CD8-positive, alpha-beta memory T cell (primary cell): ENCODE results near the gene TRIM7. TPM values are rescaled to one million over a fixed set of nuclear protein-coding genes. Genes with fewer than 3 reads are reported as not detected.

Source experiments
- CTCF ChIA-PET: fragments of 350-600 bp; sonication (Branson Sonifier 250); formaldehyde crosslinking; loops from one replicate; lab custom pipeline; 2021; ENCODE audit warnings: antibody characterized with exemption; lab: Charles Lee
- POLR2A ChIA-PET: fragments of 350-600 bp; sonication (Branson Sonifier 250); formaldehyde crosslinking; loops from one replicate; lab custom pipeline; 2021; ENCODE audit warnings: antibody characterized with exemption; lab: Charles Lee
- DNase-seq, 5 donors: peaks; one replicate each; pipeline versions ENCODE4 v3.0.0 to v3.0.0-alpha.2; 2020 to 2022; ENCODE audit warnings: mixed read lengths in 1 of 5
- H3K27ac ChIP-seq: one replicate; pipeline ENCODE4 v1.7.0; 2013; ENCODE audit warnings: low read depth, mild to moderate bottlenecking, low read length, moderate library complexity
- H3K27me3 ChIP-seq: 2 replicates; pipeline ENCODE4 v1.7.0; 2013; ENCODE audit warnings: low read length, mild to moderate bottlenecking; ENCODE audit not compliant: insufficient read depth, poor library complexity, severe bottlenecking
- H3K36me3 ChIP-seq: 2 replicates; pipeline ENCODE4 v1.7.0; 2013; ENCODE audit warnings: mild to moderate bottlenecking, low read length, moderate library complexity; ENCODE audit not compliant: insufficient read depth
- H3K4me1 ChIP-seq: 2 replicates; pipeline ENCODE4 v1.7.0; 2013; ENCODE audit warnings: mild to moderate bottlenecking, low read length, moderate library complexity; ENCODE audit not compliant: insufficient read depth
- H3K4me3 ChIP-seq: 2 replicates; pipeline ENCODE4 v1.7.0; 2013; ENCODE audit warnings: mild to moderate bottlenecking, low read length
- H3K9me3 ChIP-seq: 2 replicates; pipeline ENCODE4 v1.7.0; 2013; ENCODE audit warnings: mild to moderate bottlenecking, low read length
- H3K27ac Mint-ChIP-seq, 8 donors: one replicate each; pipeline ENCODE4 v1.8.0; 2020 to 2021; ENCODE audit warnings: mixed read lengths in 8 of 8, mild to moderate bottlenecking in 6 of 8, inconsistent platforms in 3 of 8, moderate library complexity in 3 of 8
- H3K27me3 Mint-ChIP-seq, 2 donors: one replicate each; pipeline ENCODE4 v1.8.0; 2020 to 2021; ENCODE audit warnings: mixed read lengths in 2 of 2, mild to moderate bottlenecking in 1 of 2, moderate library complexity in 1 of 2
- H3K36me3 Mint-ChIP-seq, 3 donors: one replicate each; pipeline ENCODE4 v1.8.0; 2020 to 2021; ENCODE audit warnings: mixed read lengths in 3 of 3, inconsistent platforms in 1 of 3, mild to moderate bottlenecking in 1 of 3
- H3K4me1 Mint-ChIP-seq, 3 donors: one replicate each; pipeline ENCODE4 v1.8.0; 2020 to 2021; ENCODE audit warnings: mixed read lengths in 3 of 3, inconsistent platforms in 1 of 3, mild to moderate bottlenecking in 1 of 3
- H3K4me3 Mint-ChIP-seq, 7 donors: one replicate each; pipeline ENCODE4 v1.8.0; 2020 to 2021; ENCODE audit warnings: mixed read lengths in 7 of 7, mild to moderate bottlenecking in 6 of 7, moderate library complexity in 4 of 7, inconsistent platforms in 2 of 7
- H3K9me3 Mint-ChIP-seq, 5 donors: one replicate each; pipeline ENCODE4 v1.8.0; 2020 to 2022; ENCODE audit warnings: mixed read lengths in 5 of 5, mild to moderate bottlenecking in 3 of 5, moderate library complexity in 2 of 5, inconsistent platforms in 1 of 5
- polyA plus RNA-seq: library from polyadenylated mRNA; unstranded; fragments of 300-500 nt; fragmentation: Illumina TruSeq; gene quantifications from one replicate; pipeline ENCODE4 v1.2.3, GENCODE V29; 2021
- total RNA-seq, 2 experiments: library from RNA; stranded (reverse); gene quantifications; one replicate each; pipeline ENCODE4 v1.2.3, GENCODE V29; 2021

TRIM7 gene
- total and polyA plus RNA-seq, 3 experiments from 2014 or later, result 0.74 to 2.3 (median 2.2) TPM

DNA sequence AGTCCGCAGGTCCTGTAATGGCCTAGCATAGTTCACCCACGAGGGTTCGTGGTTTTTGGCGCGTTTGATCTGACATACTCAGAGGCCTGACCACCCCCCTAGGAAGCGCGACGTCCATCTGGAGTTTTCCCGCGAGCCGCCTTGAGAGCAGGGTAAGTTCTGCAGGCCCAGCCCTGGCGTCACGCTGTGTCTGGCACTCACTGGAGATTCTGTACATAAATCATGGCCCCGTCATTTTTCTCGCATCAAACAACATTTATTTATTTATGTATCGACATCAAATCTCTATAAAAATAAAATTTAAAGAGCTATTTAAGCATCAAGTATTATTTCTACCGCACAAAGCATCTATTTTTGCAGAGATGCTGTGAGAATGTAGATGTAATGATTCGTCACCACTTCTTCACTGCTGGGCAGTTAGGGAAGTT, 17.6 kb upstream of the TRIM7 start:
- Mint-ChIP-seq H3K9me3 (peaks cover 0 to 13% (median 11%) of the 10 kb centered on the region in 5 donors), H3K27me3 (peaks cover 4 to 27% of the 10 kb centered on the region in 2 donors), H3K36me3 (peaks cover 0 to 33% (median 0%) of the 10 kb centered on the region in 3 donors), H3K4me1 (peaks cover 62 to 81% (median 63%) of the 10 kb centered on the region in 3 donors), H3K27ac (peak overlapping the region; percentile 91 to 100 (median 100)), H3K4me3 (peak overlapping the region; percentile 88 to 99 (median 92))
- H3K27me3 ChIP-seq, result no peaks in the 10 kb centered on the region
- DNase-seq, result no peak
- peaks cover 54% of the 10 kb centered on the region for H3K4me1 ChIP-seq
- ChIA-PET CTCF (interaction anchor here (1.3 to 3.6 kb wide), 7 partner anchors 15 to 41 kb away, joined by 3 to 40 read pairs (median 13); partner anchors contain the start of genes RACK1 and TRIM52), POLR2A (interaction anchor here (0.6 to 4.4 kb wide), 8 partner anchors 13 to 38 kb away, joined by 3 to 101 read pairs (median 26); partner anchors contain the start of genes RACK1, TRIM52 and TRIM7)
- peak overlapping the region; percentile 85 for H3K4me3 ChIP-seq
- peak overlapping the region; percentile 91 for H3K27ac ChIP-seq
- H3K9me3 ChIP-seq, result no peaks in the 10 kb centered on the region
- no peaks in the 10 kb centered on the region for H3K36me3 ChIP-seq

DNA sequence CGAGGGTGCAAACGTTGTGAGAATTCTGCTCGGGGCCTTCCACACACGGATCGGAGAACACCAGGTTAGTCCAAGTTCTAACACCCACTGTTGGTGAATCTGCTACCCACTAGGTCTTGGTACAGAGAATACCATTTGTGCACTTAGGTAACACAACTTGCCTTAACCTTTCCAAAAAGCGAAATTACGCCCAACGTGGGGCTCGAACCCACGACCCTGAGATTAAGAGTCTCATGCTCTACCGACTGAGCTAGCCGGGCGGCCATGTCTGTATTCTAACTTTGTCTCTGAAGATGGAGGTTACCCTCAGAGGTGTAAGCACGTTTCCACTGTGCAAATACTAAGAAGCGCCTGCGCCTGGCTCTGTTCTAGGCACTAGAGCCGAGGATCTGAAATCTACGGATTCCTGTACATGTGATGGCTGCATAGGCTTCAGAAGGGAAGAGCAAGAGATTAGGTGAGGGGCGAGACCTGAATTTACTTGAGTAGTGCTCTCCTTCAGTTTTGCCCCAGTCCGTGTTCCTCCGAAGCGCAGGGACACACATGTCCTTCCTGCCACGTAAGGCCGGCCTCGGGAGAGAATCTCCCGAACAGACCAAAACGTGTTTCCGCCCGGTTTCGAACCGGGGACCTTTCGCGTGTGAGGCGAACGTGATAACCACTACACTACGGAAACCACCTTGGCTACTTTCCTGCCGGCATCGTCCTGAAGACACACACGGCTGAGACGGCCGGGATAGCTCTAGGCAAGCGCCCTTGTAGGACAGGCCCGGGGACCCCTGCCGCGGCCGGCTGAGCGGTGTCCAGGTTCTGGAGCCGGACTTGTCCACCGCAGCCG, 17.0 kb upstream of the TRIM7 start:
- DNase-seq, result peak; percentile 90 to 98 (median 95)

DNA sequence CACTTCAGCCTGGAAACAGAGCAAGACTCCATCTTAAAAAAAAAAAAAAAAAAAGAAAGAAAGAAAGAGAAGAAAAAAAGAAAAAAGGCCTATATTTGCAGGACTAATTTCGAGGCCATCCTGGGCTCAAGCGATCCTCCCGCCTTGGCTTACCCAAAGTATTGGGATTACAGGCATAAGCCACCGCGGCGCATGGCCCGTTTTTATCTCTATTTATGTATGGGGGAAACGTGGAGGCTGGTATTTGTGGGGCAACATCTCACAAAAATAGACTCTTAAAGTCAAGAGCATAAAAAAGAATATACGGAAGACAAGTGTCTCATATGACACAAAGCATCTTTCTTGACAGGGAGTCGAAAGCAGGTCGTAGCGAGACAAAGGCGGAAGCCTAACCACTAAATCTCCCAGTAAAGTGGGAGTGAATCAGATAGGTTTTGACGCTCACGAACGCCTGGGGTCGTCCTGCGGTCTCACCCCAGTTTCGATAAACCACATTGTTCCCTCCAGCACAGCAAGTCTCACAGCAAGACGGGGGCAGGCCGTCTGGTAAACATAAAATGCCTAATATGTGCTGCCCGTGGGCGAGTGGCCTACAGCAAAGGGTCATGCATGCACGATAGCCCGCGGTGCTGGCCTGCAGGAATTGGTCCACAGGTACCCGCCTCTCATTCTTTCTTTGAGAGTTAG, 16.3 kb upstream of the TRIM7 start:
- Mint-ChIP-seq H3K9me3 (peaks cover 0 to 13% (median 11%) of the 10 kb centered on the region in 5 donors), H3K4me1 (peaks cover 67 to 81% (median 68%) of the 10 kb centered on the region in 3 donors), H3K27ac (peak overlapping the region; percentile 91 to 100 (median 100)), H3K27me3 (peaks cover 4 to 31% of the 10 kb centered on the region in 2 donors), H3K36me3 (peaks cover 0 to 35% (median 0%) of the 10 kb centered on the region in 3 donors), H3K4me3 (peak overlapping the region; percentile 88 to 99 (median 92))
- ChIA-PET CTCF (interaction anchor here (1.1 to 3.6 kb wide), 8 partner anchors 14 to 39 kb away, joined by 3 to 40 read pairs (median 10); partner anchors contain the start of genes RACK1 and TRIM52), POLR2A (interaction anchor here (0.6 to 4.4 kb wide), 10 partner anchors 14 to 48 kb away, joined by 3 to 101 read pairs (median 18); partner anchors contain the start of genes RACK1, TRIM52 and TRIM7)
- Histone ChIP-seq H3K4me1 (peaks cover 55% of the 10 kb centered on the region), H3K27ac (peak overlapping the region; percentile 91), H3K4me3 (peak overlapping the region; percentile 85), H3K27me3 (no peaks in the 10 kb centered on the region), H3K9me3 (no peaks in the 10 kb centered on the region), H3K36me3 (no peaks in the 10 kb centered on the region)
- DNase-seq, result peak; percentile 59 to 86 (median 85)

More for the DNA sequence above, 17.0 kb upstream of the TRIM7 start:
- Histone ChIP-seq H3K36me3 (no peaks in the 10 kb centered on the region), H3K27ac (peak overlapping the region; percentile 91), H3K4me3 (peak overlapping the region; percentile 85), H3K27me3 (no peaks in the 10 kb centered on the region), H3K4me1 (peaks cover 54% of the 10 kb centered on the region), H3K9me3 (no peaks in the 10 kb centered on the region)
- H3K4me1 Mint-ChIP-seq, result peaks cover 67 to 82% (median 67%) of the 10 kb centered on the region in 3 donors
- peak overlapping the region; percentile 91 to 100 (median 100) for H3K27ac Mint-ChIP-seq
- peak overlapping the region; percentile 88 to 99 (median 92) for H3K4me3 Mint-ChIP-seq
- H3K9me3 Mint-ChIP-seq, result peaks cover 0 to 13% (median 11%) of the 10 kb centered on the region in 5 donors
- ChIA-PET POLR2A (interaction anchor here (0.6 to 4.4 kb wide), 9 partner anchors 13 to 43 kb away, joined by 3 to 101 read pairs (median 20); partner anchors contain the start of genes RACK1, TRIM52 and TRIM7), CTCF (interaction anchor here (1.3 to 3.6 kb wide), 7 partner anchors 14 to 42 kb away, joined by 3 to 40 read pairs (median 13); partner anchors contain the start of genes RACK1 and TRIM52)
- peaks cover 0 to 35% (median 0%) of the 10 kb centered on the region in 3 donors for H3K36me3 Mint-ChIP-seq
- H3K27me3 Mint-ChIP-seq, result peaks cover 4 to 31% of the 10 kb centered on the region in 2 donors

DNA sequence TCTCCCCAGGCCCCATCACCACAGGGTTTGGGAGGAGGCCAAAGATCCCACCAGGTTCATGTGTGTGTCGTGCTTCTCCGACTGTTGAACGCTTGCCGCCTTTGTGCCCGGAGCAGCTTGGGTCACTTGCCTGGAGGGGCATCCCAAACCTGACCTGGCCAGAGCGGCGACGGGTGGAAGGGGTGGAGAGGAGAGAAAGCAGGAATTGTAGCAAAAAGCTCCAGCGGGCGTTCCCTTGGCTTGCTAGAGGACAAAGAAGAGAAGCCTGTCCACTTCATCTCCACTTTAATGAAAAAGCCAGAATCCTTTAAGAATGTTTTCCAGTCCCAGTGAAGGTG, 15.2 kb upstream of the TRIM7 start:
- Mint-ChIP-seq H3K36me3 (peaks cover 0 to 36% (median 0%) of the 10 kb centered on the region in 3 donors), H3K9me3 (peaks cover 0 to 13% (median 11%) of the 10 kb centered on the region in 5 donors), H3K4me1 (peaks cover 61 to 74% (median 61%) of the 10 kb centered on the region in 3 donors), H3K4me3 (peak overlapping the region in 6 of 7 donors; percentile 29 to 88 (median 54)), H3K27ac (peak overlapping the region in 4 of 8 donors; percentile 17 to 100 (median 90)), H3K27me3 (peaks cover 4 to 31% of the 10 kb centered on the region in 2 donors)
- ChIA-PET POLR2A (interaction anchor here (0.6 to 1.0 kb wide), 5 partner anchors 13 to 32 kb away, joined by 3 to 6 read pairs (median 3); no protein-coding TSS in a partner anchor), CTCF (interaction anchor here (1.1 to 2.1 kb wide), 3 partner anchors 9 to 30 kb away, joined by 3 to 8 read pairs (median 3); no protein-coding TSS in a partner anchor)
- Histone ChIP-seq H3K9me3 (no peaks in the 10 kb centered on the region), H3K4me3 (no peak overlapping the region), H3K36me3 (no peaks in the 10 kb centered on the region), H3K4me1 (peaks cover 49% of the 10 kb centered on the region), H3K27me3 (no peaks in the 10 kb centered on the region), H3K27ac (no peak overlapping the region)
- no peak for DNase-seq

DNA sequence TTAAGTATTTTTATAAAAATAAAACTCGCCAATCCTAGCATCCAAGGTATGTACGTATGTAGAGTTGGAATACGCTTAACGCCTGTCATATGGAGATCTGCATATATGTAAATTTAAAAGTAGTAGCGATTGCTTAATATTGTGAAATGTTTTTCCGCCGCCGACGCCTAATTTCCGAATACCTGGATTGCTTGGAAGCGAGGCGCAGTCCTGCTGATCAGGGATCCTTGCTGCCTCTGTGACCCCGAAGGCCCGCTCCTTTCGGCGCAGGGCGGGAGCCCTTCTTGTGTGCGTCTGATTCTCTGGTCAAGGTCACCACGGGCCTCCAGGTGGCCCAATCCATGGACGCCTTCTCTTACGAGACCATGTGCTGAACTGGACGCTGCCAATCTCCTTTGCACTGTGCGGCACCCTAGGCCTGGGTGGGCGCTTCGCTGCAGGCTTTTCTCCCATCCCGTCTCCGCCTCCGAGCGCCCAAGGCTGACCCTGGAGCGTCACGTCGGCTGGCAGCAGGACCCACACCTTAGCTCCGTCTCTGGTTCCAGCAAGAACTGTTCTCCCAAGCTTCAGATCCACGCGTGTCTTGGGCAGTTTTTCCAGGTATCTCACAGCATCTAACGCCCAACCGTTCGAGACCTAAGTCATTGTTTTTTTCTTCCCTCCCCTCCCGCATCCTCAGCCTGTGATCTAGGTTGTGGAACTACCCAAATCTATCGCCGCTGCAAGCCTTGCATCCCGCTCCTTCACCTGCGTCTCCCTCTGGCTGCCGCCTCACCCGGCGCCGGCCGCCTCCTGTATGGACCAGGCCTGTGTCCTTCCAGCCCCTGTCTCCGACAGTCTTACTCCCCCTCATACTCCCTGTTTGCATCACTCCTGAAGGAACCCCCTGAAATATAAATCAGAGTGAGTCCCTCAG, 14.5 kb upstream of the TRIM7 start:
- Histone ChIP-seq H3K27ac (no peak overlapping the region), H3K9me3 (no peaks in the 10 kb centered on the region), H3K27me3 (no peaks in the 10 kb centered on the region), H3K36me3 (no peaks in the 10 kb centered on the region), H3K4me3 (no peak overlapping the region), H3K4me1 (peaks cover 43% of the 10 kb centered on the region)
- Mint-ChIP-seq H3K27ac (peak overlapping the region in 5 of 8 donors; percentile 17 to 100 (median 78)), H3K4me3 (peak overlapping the region; percentile 12 to 88 (median 36)), H3K9me3 (peaks cover 0 to 13% (median 11%) of the 10 kb centered on the region in 5 donors), H3K27me3 (peaks cover 4 to 31% of the 10 kb centered on the region in 2 donors), H3K36me3 (peaks cover 0 to 35% (median 0%) of the 10 kb centered on the region in 3 donors), H3K4me1 (peaks cover 55 to 71% (median 56%) of the 10 kb centered on the region in 3 donors)
- ChIA-PET CTCF (interaction anchor here (1.1 to 2.1 kb wide), 3 partner anchors 9 to 29 kb away, joined by 3 to 8 read pairs (median 3); no protein-coding TSS in a partner anchor), POLR2A (interaction anchor here (1.0 kb wide), 1 partner anchor 30 kb away, joined by 6 read pairs; no protein-coding TSS in a partner anchor)
- DNase-seq, result no peak

DNA sequence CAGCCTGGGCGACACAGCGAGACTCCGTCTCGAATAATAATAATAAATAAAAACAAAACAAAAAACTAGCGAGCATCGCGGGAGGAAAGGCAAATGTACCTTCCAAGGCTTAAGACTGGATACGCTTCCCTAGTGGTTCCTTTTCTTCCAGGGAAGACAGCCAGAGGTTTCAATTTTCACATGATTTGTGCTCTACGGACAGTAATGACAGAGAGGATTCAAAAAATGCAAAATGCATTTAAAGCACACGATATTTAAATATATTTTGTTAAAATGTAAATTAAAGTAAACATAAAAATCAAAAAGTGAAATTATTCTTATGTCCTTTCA, 13.8 kb upstream of the TRIM7 start:
- Histone ChIP-seq H3K4me3 (no peak overlapping the region), H3K27me3 (no peaks in the 10 kb centered on the region), H3K27ac (peak overlapping the region; percentile 25), H3K36me3 (no peaks in the 10 kb centered on the region), H3K9me3 (no peaks in the 10 kb centered on the region), H3K4me1 (peaks cover 42% of the 10 kb centered on the region)
- ChIA-PET CTCF (no interaction called here), POLR2A (no interaction called here)
- H3K4me3 Mint-ChIP-seq, result peak overlapping the region; percentile 87 to 96 (median 93)
- no peak for DNase-seq
- H3K27ac Mint-ChIP-seq, result peak overlapping the region in 5 of 8 donors; percentile 92 to 100 (median 98)
- H3K36me3 Mint-ChIP-seq, result peaks cover 0 to 32% (median 0%) of the 10 kb centered on the region in 3 donors
- peaks cover 49 to 66% (median 50%) of the 10 kb centered on the region in 3 donors for H3K4me1 Mint-ChIP-seq
- H3K27me3 Mint-ChIP-seq, result peaks cover 4 to 31% of the 10 kb centered on the region in 2 donors
- H3K9me3 Mint-ChIP-seq, result peaks cover 0 to 13% (median 11%) of the 10 kb centered on the region in 5 donors
